GM21526 (cell line): Measurements from ENCODE around the gene CASP5.

ENCODE experiments used
- ATAC-seq: cut with Tn5 transposase; IDR thresholded peaks from one replicate; pipeline ENCODE4 v1.9.1; 2021; ENCODE audit warnings: moderate library complexity; ENCODE audit not compliant: unreplicated experiment, low FRiP score

CASP5 gene

DNA sequence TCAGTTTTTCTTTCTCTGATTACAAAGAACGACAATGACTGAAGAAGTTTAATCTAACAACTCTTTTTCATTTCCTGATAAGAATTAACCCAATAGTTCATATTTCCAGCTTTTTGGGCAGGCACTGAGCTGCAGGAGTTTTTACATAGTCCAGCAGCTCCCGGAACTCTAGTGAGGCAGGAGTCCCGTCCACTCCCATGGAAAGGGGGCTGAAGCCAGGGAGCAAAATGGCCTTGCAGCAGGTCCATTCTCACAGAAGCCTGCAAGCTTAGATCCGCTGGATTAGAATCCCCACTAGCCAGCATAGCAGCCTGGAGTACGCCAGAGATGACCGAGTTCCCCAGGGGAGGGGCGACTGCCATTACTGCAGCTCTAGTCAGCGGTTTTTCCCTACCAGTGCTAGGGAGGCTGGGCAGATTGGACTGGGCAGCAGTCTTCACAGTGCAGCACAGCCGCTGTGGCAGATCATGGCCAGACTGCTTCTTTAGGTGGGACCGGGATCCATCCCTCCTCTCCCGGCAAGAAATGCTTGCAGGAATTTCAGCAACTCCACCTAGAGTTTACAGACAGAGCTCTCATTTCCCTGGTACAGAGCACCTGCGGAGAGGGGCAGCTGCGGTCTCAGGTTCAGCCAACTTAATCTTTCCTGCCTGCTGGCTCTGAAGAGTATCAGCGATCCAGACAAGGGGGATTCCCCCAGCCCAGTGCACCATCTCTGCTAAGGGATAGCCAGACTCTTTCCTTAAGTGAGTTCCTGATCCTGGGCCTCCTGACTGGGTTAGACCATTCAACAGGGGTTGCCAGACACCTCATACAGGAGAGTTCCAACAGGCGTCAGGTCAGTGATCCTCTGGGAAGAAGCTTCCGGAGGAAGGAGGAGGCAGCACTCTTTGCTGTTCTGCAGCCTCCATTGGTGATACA, 53.9 kb downstream of the CASP5 start:
- no peak for ATAC-seq

DNA sequence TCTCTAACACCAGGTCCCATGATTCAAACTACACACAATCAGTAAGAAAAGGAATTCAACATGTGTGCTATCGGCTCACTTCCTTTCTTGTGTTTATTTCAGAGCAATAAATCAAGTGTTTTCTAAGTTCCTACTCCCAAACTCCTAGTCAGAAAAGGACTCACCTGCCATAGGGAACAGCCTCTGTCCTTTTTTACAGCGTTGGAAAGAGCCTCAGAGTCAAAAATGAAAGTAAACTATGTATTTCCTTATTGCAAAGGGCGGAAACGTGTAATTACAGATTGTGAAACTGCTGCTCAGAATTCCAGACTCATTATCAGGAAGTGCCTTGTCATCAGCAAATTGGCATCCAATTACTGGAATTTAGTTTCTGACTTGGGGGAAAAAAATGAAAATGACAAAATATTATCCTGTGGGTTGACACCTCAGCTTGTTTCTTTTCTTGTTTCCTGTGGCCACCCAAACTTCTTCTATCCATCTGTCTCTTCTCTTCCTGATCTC, 54.6 kb downstream of the CASP5 start, which contains the start of gene CASP4:
Gene CASP4 (minus strand): TSS at position 220 of the 501 bp plus-strand sequence. CDS start 49 bp downstream, at position 171.
- ATAC-seq: peak; percentile 85

DNA sequence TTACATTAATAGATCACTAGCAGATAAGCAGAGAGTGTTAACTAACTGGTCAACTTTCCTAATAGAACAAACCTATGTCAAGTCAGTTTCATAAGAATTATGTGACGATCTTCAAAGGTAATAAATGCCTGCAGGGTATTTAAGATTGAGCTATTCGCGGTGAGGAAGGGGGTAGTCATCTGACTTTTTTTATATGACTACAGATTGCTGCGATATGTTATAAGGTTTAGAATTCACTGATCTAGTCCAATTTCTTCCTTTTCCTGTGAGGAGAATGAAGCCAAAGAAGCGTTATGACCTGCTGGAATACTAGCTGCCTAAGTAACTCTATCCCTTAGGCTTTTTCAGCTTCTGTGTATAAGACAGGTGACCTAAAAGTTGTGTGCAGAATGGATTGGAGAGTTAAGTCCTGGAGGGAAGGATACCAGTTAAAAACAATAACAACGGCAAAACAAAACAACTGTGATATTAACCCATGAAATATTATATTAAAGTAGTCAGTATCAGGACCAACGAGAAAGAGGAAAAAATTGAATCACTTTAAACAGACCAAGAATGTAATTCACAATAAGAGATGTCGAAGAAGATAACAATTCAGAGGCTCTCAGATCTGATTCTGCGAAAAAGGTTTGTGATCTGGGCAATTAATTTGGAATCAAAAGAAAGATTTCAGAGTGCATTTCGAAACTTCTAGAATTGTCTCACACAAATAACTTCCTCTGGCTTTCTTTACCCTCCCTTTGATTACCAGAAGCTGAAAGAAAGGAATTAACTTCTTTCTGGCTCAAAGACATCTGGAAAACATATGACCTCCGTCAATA, 55.2 kb downstream of the CASP5 start:
- peak; percentile 16 for ATAC-seq

DNA sequence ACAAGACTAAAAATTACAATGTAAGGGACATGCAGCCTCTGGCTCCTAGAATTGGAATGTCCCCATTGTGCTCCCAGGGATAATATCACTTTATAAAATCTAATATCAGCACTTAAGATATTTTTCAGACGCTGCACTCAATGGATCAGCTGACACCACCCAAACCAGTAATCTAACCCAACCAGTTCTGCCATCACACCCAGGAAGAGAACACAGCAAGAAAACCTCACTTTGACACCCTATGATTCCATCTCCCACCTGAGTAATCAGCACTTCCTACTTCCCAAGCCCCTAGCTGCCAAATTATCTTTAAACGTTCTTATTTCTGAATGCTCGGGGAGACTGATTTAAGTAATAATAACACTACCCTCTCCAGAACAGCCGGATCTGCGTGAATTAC, 57.2 kb downstream of the CASP5 start:
- no peak for ATAC-seq

DNA sequence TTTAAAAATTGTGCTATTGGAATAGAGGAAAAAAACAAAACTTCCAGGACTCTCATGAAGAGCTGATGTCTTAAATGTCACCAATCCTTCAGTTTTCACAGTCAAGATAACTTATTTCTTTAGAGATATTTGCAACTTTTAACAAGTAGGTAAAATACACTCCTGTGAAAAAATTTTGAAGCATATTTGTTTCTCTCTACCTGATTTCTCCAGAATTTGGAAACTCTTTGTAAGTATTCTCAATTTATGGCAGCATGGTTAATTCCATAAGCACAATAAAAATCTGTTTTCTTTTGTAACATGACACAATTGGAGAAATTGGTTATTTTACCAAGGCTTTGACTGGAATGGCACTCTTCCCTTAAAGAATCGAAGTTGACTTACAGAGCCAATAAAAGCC, 58.7 kb downstream of the CASP5 start:
- no peak for ATAC-seq

DNA sequence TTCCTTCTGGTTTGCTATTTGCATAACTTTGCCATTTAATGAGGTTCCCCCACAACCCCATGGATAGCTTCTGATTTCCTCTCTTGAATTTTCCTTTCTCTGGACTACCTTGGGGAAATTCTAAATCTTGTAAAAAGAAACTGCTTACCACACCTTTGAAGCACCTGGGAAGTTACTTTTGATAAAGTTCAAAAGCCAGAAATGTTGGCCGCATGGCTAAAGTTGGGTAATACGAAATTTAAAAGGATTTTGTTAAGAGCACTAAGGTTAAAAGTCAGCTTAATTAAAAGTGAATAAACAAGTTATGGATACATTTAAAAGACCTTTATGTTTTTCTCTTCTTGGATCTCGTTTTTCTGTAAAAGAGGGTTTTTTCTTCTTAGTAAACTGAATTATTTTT, 60.1 kb downstream of the CASP5 start:
- ATAC-seq: no peak

DNA sequence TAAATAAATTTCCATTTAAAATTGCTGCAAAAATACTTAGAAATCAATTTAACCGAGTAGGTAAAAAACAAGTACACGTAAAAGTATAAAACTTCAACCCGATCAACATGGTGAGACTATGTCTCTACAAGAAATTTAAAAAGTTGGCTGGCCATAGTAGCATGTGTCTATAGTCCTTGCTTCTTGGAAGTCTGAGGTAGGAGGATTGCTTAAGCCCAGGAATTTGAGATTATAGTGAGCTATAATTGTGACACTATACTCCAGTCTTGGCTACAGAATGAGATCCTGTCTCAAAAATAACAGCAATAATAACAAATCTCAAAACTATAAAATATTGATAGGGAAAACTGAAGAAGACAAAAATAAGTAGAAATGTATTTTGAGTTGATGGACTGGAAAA, 65.7 kb downstream of the CASP5 start:
- no peak for ATAC-seq

DNA sequence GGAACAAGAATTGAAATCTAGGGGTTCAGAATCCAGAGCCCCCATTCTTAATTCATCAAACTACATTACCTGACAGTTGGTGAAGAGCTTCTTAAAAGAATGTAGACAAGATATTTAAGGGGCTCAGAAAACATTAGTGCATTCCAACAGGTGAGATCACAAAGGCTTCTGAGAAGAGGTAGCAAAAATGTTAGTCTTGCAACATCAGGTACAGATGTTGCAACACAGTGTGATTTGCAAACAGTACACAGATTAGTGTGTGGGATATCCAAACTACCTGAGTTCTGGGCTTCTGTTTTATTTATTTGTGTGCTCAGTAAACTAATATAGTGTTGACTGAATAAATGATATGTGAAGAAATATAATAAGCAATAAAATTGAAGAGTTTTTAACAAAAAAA, 66.4 kb downstream of the CASP5 start:
- ATAC-seq: no peak

DNA sequence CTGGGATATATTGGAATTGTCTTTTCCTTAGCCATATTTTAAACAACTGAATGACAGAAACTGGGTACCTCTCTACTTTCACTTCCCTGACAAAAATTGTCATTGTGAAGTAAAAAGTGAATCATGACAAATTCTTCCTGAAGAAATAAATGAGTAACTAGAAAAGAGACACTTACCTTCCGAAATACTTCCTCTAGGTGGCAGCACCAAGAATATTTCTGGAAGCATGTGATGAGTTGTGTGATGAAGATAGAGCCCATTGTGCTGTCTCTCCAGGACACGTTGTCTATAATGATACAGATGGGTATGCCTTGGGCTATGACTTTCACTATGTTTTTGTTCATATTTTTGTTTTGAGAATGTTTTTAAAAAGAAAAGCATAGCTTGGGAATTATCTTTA, 76.1 kb downstream of the CASP5 start:
- peak; percentile 89 for ATAC-seq
